SK-N-SH (cell line): Measurements from ENCODE around the gene SEM1. TPM values are rescaled to one million over a fixed set of nuclear protein-coding genes. Genes with fewer than 3 reads are reported as not detected.
"Not testable (repeated sequence)": the region's sequence is repeated elsewhere in the genome, so short reads cannot be mapped to it uniquely, and the experiment has no call there.

Experiments used
- CTCF ChIA-PET: fragments of 300-600, 350-600 bp; formaldehyde crosslinking; extraction: SDS; loops from one replicate; lab custom pipeline; 2021; lab: Yijun Ruan, JAX
- POLR2A ChIA-PET: fragments of 350-600 bp; sonication (Branson Sonifier 250); formaldehyde crosslinking; extraction: SDS; loops from one replicate; lab custom pipeline; 2020; ENCODE audit warnings: antibody characterized with exemption, inconsistent platforms; lab: Yijun Ruan, JAX
- DNase-seq: peaks from one replicate; pipeline ENCODE4 v3.0.0; 2012
- H2AFZ ChIP-seq: fragments of 200-600 bp; sonication (generic); 2 replicates; pipeline ENCODE4 v1.8.1; 2016; ENCODE audit warnings: antibody characterized with exemption, mild to moderate bottlenecking, low read depth
- H3F3A ChIP-seq: fragments of 200-600 bp; sonication (generic); replicated peaks from 2 replicates; pipeline ENCODE3; 2016; ENCODE audit warnings: antibody characterized with exemption, mild to moderate bottlenecking; ENCODE audit not compliant: insufficient read depth
- H3K27ac ChIP-seq, 2 experiments: fragments of 200-500 bp in 1 of 2; fragments of 200-600 bp in 1 of 2; sonication (Bioruptor generic) in 1 of 2; sonication (generic), shearing (Covaris generic) in 1 of 2; 2 replicates each; pipeline versions ENCODE4 v1.5.1 to v1.6.1; 2014 to 2016; ENCODE audit warnings: low read depth in 2 of 2, inconsistent platforms in 1 of 2, low read length in 1 of 2, mild to moderate bottlenecking in 1 of 2, mixed read lengths in 1 of 2
- H3K27me3 ChIP-seq: fragments of 200-600 bp; sonication (generic), shearing (Covaris generic); 2 replicates; pipeline ENCODE4 v1.6.1; 2016; ENCODE audit warnings: mixed run types; ENCODE audit not compliant: insufficient read depth
- H3K36me3 ChIP-seq, 2 experiments: fragments of 200-500 bp in 1 of 2; fragments of 200-600 bp in 1 of 2; sonication (Bioruptor generic) in 1 of 2; sonication (generic) in 1 of 2; replicated peaks in 1 of 2; 2 replicates each; pipeline versions ENCODE3 to v1.5.1; 2014 to 2016; ENCODE audit warnings: low read length in 1 of 2, mild to moderate bottlenecking in 1 of 2; ENCODE audit not compliant: insufficient read depth in 2 of 2, control insufficient read depth in 1 of 2
- H3K4me1 ChIP-seq, 2 experiments: fragments of 200-500 bp in 1 of 2; fragments of 200-600 bp in 1 of 2; sonication (Bioruptor generic) in 1 of 2; sonication (generic), shearing (Covaris generic) in 1 of 2; 2 replicates each; pipeline versions ENCODE4 v1.5.1 to v1.6.1; 2014 to 2016; ENCODE audit warnings: low read depth in 1 of 2, low read length in 1 of 2, mixed run types in 1 of 2; ENCODE audit not compliant: insufficient read depth in 2 of 2, control insufficient read depth in 1 of 2
- H3K4me2 ChIP-seq: fragments of 200-600 bp; sonication (generic), shearing (Covaris generic); 2 replicates; pipeline ENCODE4 v1.6.1; 2017; ENCODE audit warnings: mixed run types
- H3K4me3 ChIP-seq, 2 experiments: fragments of 200-500 bp in 1 of 2; fragments of 200-600 bp in 1 of 2; sonication (Bioruptor generic) in 1 of 2; sonication (generic), shearing (Covaris generic) in 1 of 2; 2 replicates each; pipeline versions ENCODE4 v1.5.1 to v1.8.1; 2014 to 2016; ENCODE audit warnings: low read depth in 2 of 2, inconsistent platforms in 1 of 2, low read length in 1 of 2, mild to moderate bottlenecking in 1 of 2, mixed read lengths in 1 of 2, moderate library complexity in 1 of 2
- H3K79me2 ChIP-seq: fragments of 200-600 bp; sonication (generic); 2 replicates; pipeline ENCODE4 v1.8.1; 2017; ENCODE audit warnings: mild to moderate bottlenecking; ENCODE audit not compliant: insufficient read depth
- H3K9ac ChIP-seq: fragments of 200-600 bp; sonication (generic); 2 replicates; pipeline ENCODE4 v1.6.1; 2017; ENCODE audit warnings: mixed run types
- H3K9me2 ChIP-seq: fragments of 200-600 bp; sonication (generic); 2 replicates; pipeline ENCODE4 v1.6.1; 2017; ENCODE audit warnings: mixed run types
- H3K9me3 ChIP-seq: fragments of 200-600 bp; sonication (generic); 2 replicates; pipeline ENCODE4 v1.6.1; 2017; ENCODE audit warnings: mixed run types, mild to moderate bottlenecking, moderate library complexity
- H4K20me1 ChIP-seq: fragments of 200-600 bp; sonication (generic); 2 replicates; pipeline ENCODE4 v1.6.1; 2017; ENCODE audit warnings: mild to moderate bottlenecking, mixed run types; ENCODE audit not compliant: insufficient read depth
- EP300 ChIP-seq, 2 experiments: IDR thresholded peaks; 2 replicates each; pipeline versions ENCODE4 v1.4.0 to v1.6.1; 2012; ENCODE audit warnings: borderline replicate concordance in 1 of 2, low read depth in 1 of 2, low read length in 1 of 2
- EZH2phosphoT487 ChIP-seq: fragments of 200-600 bp; sonication (generic); IDR thresholded peaks from 2 replicates; pipeline ENCODE4 v1.6.1; 2017; ENCODE audit warnings: low read depth, mixed run types, mild to moderate bottlenecking, antibody characterized with exemption, moderate library complexity, borderline replicate concordance
- FOSL2 ChIP-seq: IDR thresholded peaks from 2 replicates; pipeline ENCODE4 v1.4.0; 2012; ENCODE audit warnings: low read depth, mild to moderate bottlenecking, moderate library complexity, borderline replicate concordance
- GATA2 ChIP-seq: sonication (generic); formaldehyde crosslinking; IDR thresholded peaks from 2 replicates; pipeline ENCODE4 v1.5.0; 2020; ENCODE audit warnings: mild to moderate bottlenecking, missing genetic modification reagents
- IRF3 ChIP-seq: fragments of 150-350 bp; IDR thresholded peaks from 2 replicates; pipeline ENCODE4 v1.6.1; 2016; ENCODE audit warnings: mild to moderate bottlenecking, low read depth, low read length
- NFIC ChIP-seq: IDR thresholded peaks from 2 replicates; pipeline ENCODE4 v1.4.0; 2012; ENCODE audit warnings: borderline replicate concordance
- REST ChIP-seq: IDR thresholded peaks from 2 replicates; pipeline ENCODE4 v1.6.1; 2012; ENCODE audit warnings: mild to moderate bottlenecking, low read depth, low read length, moderate library complexity
- RFX5 ChIP-seq: IDR thresholded peaks from 2 replicates; pipeline ENCODE4 v1.6.1; 2012; ENCODE audit warnings: mild to moderate bottlenecking, improper control_type of control experiment, low read length
- SIN3A ChIP-seq: IDR thresholded peaks from 2 replicates; pipeline ENCODE4 v1.6.1; 2012; ENCODE audit warnings: low read depth, mild to moderate bottlenecking, low read length, moderate library complexity, borderline replicate concordance
- TAF1 ChIP-seq: IDR thresholded peaks from 2 replicates; pipeline ENCODE4 v1.6.1; 2012; ENCODE audit warnings: low read depth, mild to moderate bottlenecking, low read length, moderate library complexity, borderline replicate concordance
- WGBS: methylation state at CpG from one replicate; pipeline ENCODE4 v1.1.6; 2017; ENCODE audit warnings: low lambda C conversion rate; 5-methylcytosine and 5-hydroxymethylcytosine counted together
- polyA plus RNA-seq, 3 experiments: library from polyadenylated mRNA; depleted of rRNA; stranded (reverse); fragments of >200 nt; gene quantifications; 2 replicates each; pipeline ENCODE4 v1.2.3, GENCODE V29; 2012
- TF ChIP-seq, protein P1 (sequence below): IDR thresholded peaks from 2 replicates; pipeline ENCODE4 v1.4.0; 2012; ENCODE audit warnings: low read depth

SEM1 gene
- polyA plus RNA-seq, 1 of the 3 experiments (the other 2 are of a cell fraction): 56.3 TPM

GRCh38 chr7:96645084-96645483, 64.6 kb downstream of the SEM1 start:
- no peak for DNase-seq
- no peak overlapping the region for H3K4me2 ChIP-seq
- no peaks in the 10 kb centered on the region for H3F3A ChIP-seq
- no peak for TF ChIP-seq SIN3A
- H4K20me1 ChIP-seq: no peaks in the 10 kb centered on the region
- ChIA-PET CTCF (interaction anchor here (1.4 kb wide), 1 partner anchor 15 kb away, joined by 5 read pairs; no protein-coding TSS in a partner anchor), POLR2A (no interaction called here)
- no peak overlapping the region for H3K4me3 ChIP-seq
- H3K27me3 ChIP-seq: no peaks in the 10 kb centered on the region
- no peak overlapping the region for H2AFZ ChIP-seq
- no peaks in the 10 kb centered on the region for H3K36me3 ChIP-seq
- H3K27ac ChIP-seq: no peak overlapping the region
- H3K9ac ChIP-seq: no peak overlapping the region
- H3K9me3 ChIP-seq: no peaks in the 10 kb centered on the region
- WGBS: 84% methylated on average over 3 of the region's 3 CpGs
- no peaks in the 10 kb centered on the region for H3K4me1 ChIP-seq
- no peaks in the 10 kb centered on the region for H3K9me2 ChIP-seq
- H3K79me2 ChIP-seq: no peaks in the 10 kb centered on the region

GRCh38 chr7:96643436-96643835, 66.2 kb downstream of the SEM1 start:
- H3F3A ChIP-seq, CTCF ChIA-PET: not testable (repeated sequence)
- 76% methylated on average over 4 of the region's 4 CpGs for WGBS

GRCh38 chr7:96640054-96640453, 69.6 kb downstream of the SEM1 start:
- ChIA-PET CTCF (interaction anchor here (0.9 kb wide), 1 partner anchor 13 kb away, joined by 3 read pairs; no protein-coding TSS in a partner anchor), POLR2A (no interaction called here)
- no peaks in the 10 kb centered on the region for H3K79me2 ChIP-seq
- no peak overlapping the region for H2AFZ ChIP-seq
- H3K4me3 ChIP-seq: no peak overlapping the region
- H3K36me3 ChIP-seq: no peaks in the 10 kb centered on the region
- 43% methylated on average over 2 of the region's 2 CpGs for WGBS
- no peaks in the 10 kb centered on the region for H3K9me2 ChIP-seq
- no peak overlapping the region for H3K9ac ChIP-seq
- TF ChIP-seq, protein P1, sequence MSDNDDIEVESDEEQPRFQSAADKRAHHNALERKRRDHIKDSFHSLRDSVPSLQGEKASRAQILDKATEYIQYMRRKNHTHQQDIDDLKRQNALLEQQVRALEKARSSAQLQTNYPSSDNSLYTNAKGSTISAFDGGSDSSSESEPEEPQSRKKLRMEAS: no peak
- TF ChIP-seq SIN3A (no peak), GATA2 (CRISPR knock-in tag) (no peak), FOSL2 (no peak), IRF3 (no peak), EZH2phosphoT487 (no peak), REST (no peak), EP300 (IDR thresholded peaks at IDR 0.05; ENCODE audit: borderline replicate concordance in 1 of 2, low read depth in 1 of 2, low read length in 1 of 2) (no peak), NFIC (no peak), RFX5 (no peak), TAF1 (no peak)
- no peaks in the 10 kb centered on the region for H3K4me1 ChIP-seq
- no peaks in the 10 kb centered on the region for H3K27me3 ChIP-seq
- no peak overlapping the region for H3K4me2 ChIP-seq
- no peaks in the 10 kb centered on the region for H3F3A ChIP-seq
- H3K9me3 ChIP-seq: no peaks in the 10 kb centered on the region
- DNase-seq: no peak
- H4K20me1 ChIP-seq: no peaks in the 10 kb centered on the region
- no peak overlapping the region for H3K27ac ChIP-seq

More at GRCh38 chr7:96643436-96643835, 66.2 kb downstream of the SEM1 start:
- H3K4me2 ChIP-seq, H3K4me1 ChIP-seq, H3K9me3 ChIP-seq, H3K79me2 ChIP-seq, H3K4me3 ChIP-seq, DNase-seq, H3K9ac ChIP-seq, H3K27me3 ChIP-seq, H3K9me2 ChIP-seq, H2AFZ ChIP-seq, H3K36me3 ChIP-seq, H4K20me1 ChIP-seq, H3K27ac ChIP-seq, POLR2A ChIA-PET: not testable (repeated sequence)
